Testis (tissue), 2 donors: ENCODE measurements around the gene TAS2R39.

Source experiments
- CTCF ChIP-seq, 3 experiments: fragments of 450-650 bp in 2 of 3; fragments of 200-600 bp in 1 of 3; sonication (generic) in 1 of 3; IDR thresholded peaks; one replicate each; pipeline ENCODE4 v1.5.1; 2016 to 2019; ENCODE audit warnings: antibody characterized with exemption in 3 of 3, mild to moderate bottlenecking in 2 of 3, moderate library complexity in 1 of 3
- POLR2A ChIP-seq: fragments of 450-650 bp; IDR thresholded peaks from one replicate; pipeline ENCODE4 v1.6.1; 2017; ENCODE audit warnings: antibody characterized with exemption, mild to moderate bottlenecking, moderate library complexity

GRCh38 chr7:143183024-143183423 lies at the start of gene TAS2R39:
- TF ChIP-seq CTCF (IDR thresholded peaks at IDR 0.05) (no peak), POLR2A (no peak)
